MCF 10A (cell line): ENCODE results near the gene IQCM. TPM values are rescaled to one million over a fixed set of nuclear protein-coding genes. Genes with fewer than 3 reads are reported as not detected.
"Not testable (repeated sequence)": the region's sequence is repeated elsewhere in the genome, so short reads cannot be mapped to it uniquely, and the experiment has no call there.

Experiments used
- BruUV-seq: library from RNA; stranded (reverse); fragments of 400-500 nt; replicated peaks from 2 replicates; lab custom pipeline; 2021; lab: Mats Ljungman, UMichigan
- CTCF ChIA-PET: fragments of 300-600 bp; sonication (Branson Sonifier 250); formaldehyde crosslinking; extraction: SDS; loops from one replicate; lab custom pipeline; 2021; ENCODE audit warnings: antibody characterized with exemption, inconsistent platforms; lab: Yijun Ruan, JAX
- POLR2A ChIA-PET: fragments of 300-600, 350-650 bp; sonication (Branson Sonifier 250); formaldehyde crosslinking; extraction: SDS; loops from one replicate; lab custom pipeline; 2020; ENCODE audit warnings: antibody characterized with exemption, inconsistent platforms; lab: Yijun Ruan, JAX
- DNase-seq: peaks from one replicate; pipeline ENCODE4 v3.0.0-alpha.2; 2018; ENCODE audit not compliant: unreplicated experiment
- H3K27ac Mint-ChIP-seq: one replicate; pipeline ENCODE4 v1.8.0; 2022; ENCODE audit warnings: mild to moderate bottlenecking, low read depth, mixed read lengths; ENCODE audit not compliant: unreplicated experiment
- H3K27me3 Mint-ChIP-seq: one replicate; pipeline ENCODE4 v1.8.0; 2022; ENCODE audit warnings: mixed read lengths; ENCODE audit not compliant: insufficient read depth, unreplicated experiment
- H3K36me3 Mint-ChIP-seq: one replicate; pipeline ENCODE4 v1.8.0; 2022; ENCODE audit warnings: mild to moderate bottlenecking, moderate library complexity, mixed read lengths; ENCODE audit not compliant: insufficient read depth, unreplicated experiment
- H3K4me1 Mint-ChIP-seq: one replicate; pipeline ENCODE4 v1.8.0; 2022; ENCODE audit warnings: mixed read lengths; ENCODE audit not compliant: insufficient read depth, unreplicated experiment
- H3K4me3 Mint-ChIP-seq: one replicate; pipeline ENCODE4 v1.8.0; 2022; ENCODE audit warnings: mild to moderate bottlenecking, moderate library complexity, mixed read lengths; ENCODE audit not compliant: unreplicated experiment
- H3K9me3 Mint-ChIP-seq: one replicate; pipeline ENCODE4 v1.8.0; 2022; ENCODE audit warnings: mixed read lengths; ENCODE audit not compliant: unreplicated experiment
- CTCF ChIP-seq: fragments of 200-600 bp; IDR thresholded peaks from one replicate; pipeline ENCODE4 v1.8.0; 2022; ENCODE audit warnings: antibody characterized with exemption, mild to moderate bottlenecking; ENCODE audit not compliant: unreplicated experiment
- intact Hi-C: fragments of 100-400 bp; cut with micrococcal nuclease; formaldehyde crosslinking; loops from 2 replicates; pipeline ENCODE4 v1.14.1; 2022
- total RNA-seq: library from RNA; stranded (reverse); gene quantifications from 2 replicates; pipeline ENCODE4 v1.2.3, GENCODE V29; 2022

IQCM gene
- total RNA-seq, 1 experiment from 2014 or later, result not detected

- H3K27me3 Mint-ChIP-seq, result no peaks in the 10 kb centered on the region
- no TSS peak for BruUV-seq
- H3K9me3 Mint-ChIP-seq, result peaks cover under 1% of the 10 kb centered on the region
- TF ChIP-seq CTCF, result no peak
- no peaks in the 10 kb centered on the region for H3K36me3 Mint-ChIP-seq
- POLR2A ChIA-PET, result no interaction called here
- no peak for DNase-seq
- no peak overlapping the region for H3K4me3 Mint-ChIP-seq
- H3K4me1 Mint-ChIP-seq, result peaks cover 17% of the 10 kb centered on the region
- CTCF ChIA-PET, result no interaction called here
- H3K27ac Mint-ChIP-seq, result no peak overlapping the region
- intact Hi-C loops, result loop anchor here (10.0 kb wide), 1 partner anchor 69 kb away; no protein-coding TSS in a partner anchor
Observed at GRCh38 chr4:149343614-149344013, 472.0 kb downstream of the IQCM start.

GRCh38 chr4:149341117-149341516 is 474.5 kb downstream of the IQCM start:
- H3K27ac Mint-ChIP-seq, DNase-seq, H3K9me3 Mint-ChIP-seq, H3K27me3 Mint-ChIP-seq, H3K4me3 Mint-ChIP-seq, POLR2A ChIA-PET, BruUV-seq, H3K36me3 Mint-ChIP-seq: not testable (repeated sequence)
- CTCF ChIA-PET, result interaction anchor here (0.9 kb wide), 1 partner anchor 556 kb away, joined by 3 read pairs; no protein-coding TSS in a partner anchor
- peaks cover 17% of the 10 kb centered on the region for H3K4me1 Mint-ChIP-seq
- intact Hi-C loops, result loop anchor here (10.0 kb wide), 1 partner anchor 66 kb away; no protein-coding TSS in a partner anchor

GRCh38 chr4:149328161-149328560 is 487.5 kb downstream of the IQCM start:
- Mint-ChIP-seq H3K4me1 (no peaks in the 10 kb centered on the region), H3K4me3 (no peak overlapping the region), H3K36me3 (peaks cover 4% of the 10 kb centered on the region), H3K9me3 (peaks cover 10% of the 10 kb centered on the region), H3K27ac (no peak overlapping the region), H3K27me3 (no peaks in the 10 kb centered on the region)
- BruUV-seq, result no TSS peak
- DNase-seq, result no peak
- POLR2A ChIA-PET, result no interaction called here
- CTCF ChIA-PET, result no interaction called here
- intact Hi-C loops, result no loop called here
- TF ChIP-seq CTCF, result no peak

GRCh38 chr4:149322203-149322602 is 493.4 kb downstream of the IQCM start:
- no peak for TF ChIP-seq CTCF
- Mint-ChIP-seq H3K36me3 (no peaks in the 10 kb centered on the region), H3K4me1 (no peaks in the 10 kb centered on the region), H3K4me3 (no peak overlapping the region), H3K27me3 (no peaks in the 10 kb centered on the region), H3K9me3 (peaks cover 21% of the 10 kb centered on the region), H3K27ac (no peak overlapping the region)
- BruUV-seq, result no TSS peak
- POLR2A ChIA-PET, result no interaction called here
- peak; percentile 26 for DNase-seq
- intact Hi-C loops, result no loop called here
- CTCF ChIA-PET, result no interaction called here

- intact Hi-C loops, result no loop called here
Observed at GRCh38 chr4:149321438-149321837, 494.2 kb downstream of the IQCM start.

More at GRCh38 chr4:149321438-149321837, 494.2 kb downstream of the IQCM start:
- ChIA-PET POLR2A (no interaction called here), CTCF (no interaction called here)
- BruUV-seq, result no TSS peak
- H3K27ac Mint-ChIP-seq, result no peak overlapping the region
- H3K4me1 Mint-ChIP-seq, result no peaks in the 10 kb centered on the region
- peaks cover 21% of the 10 kb centered on the region for H3K9me3 Mint-ChIP-seq
- H3K36me3 Mint-ChIP-seq, result no peaks in the 10 kb centered on the region
- no peaks in the 10 kb centered on the region for H3K27me3 Mint-ChIP-seq
- no peak overlapping the region for H3K4me3 Mint-ChIP-seq
- no peak for DNase-seq
- no peak for TF ChIP-seq CTCF
